ENCODE measurements around the gene LYPD8.

LYPD8 gene

DNA sequence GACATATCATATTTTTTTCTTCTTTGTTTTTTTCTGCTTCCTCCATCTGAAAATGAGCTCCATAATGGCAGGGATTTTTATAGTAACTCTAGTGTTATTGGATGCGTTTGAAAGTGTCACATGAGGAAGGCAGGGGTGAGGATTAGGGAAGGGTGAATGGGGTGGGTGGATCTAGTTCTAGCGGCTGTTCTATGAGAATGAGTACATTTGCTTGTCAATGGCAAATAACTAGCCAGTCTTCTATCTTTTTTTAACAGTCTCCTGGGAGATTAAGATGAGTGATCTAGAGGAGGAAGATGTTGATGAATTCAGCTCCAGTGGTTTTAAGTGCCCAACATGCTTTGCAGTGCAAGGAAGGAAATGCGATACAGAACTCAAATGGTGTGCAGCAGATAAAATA lies 58.8 kb downstream of the LYPD8 start:
- no peak for DNase-seq

DNA sequence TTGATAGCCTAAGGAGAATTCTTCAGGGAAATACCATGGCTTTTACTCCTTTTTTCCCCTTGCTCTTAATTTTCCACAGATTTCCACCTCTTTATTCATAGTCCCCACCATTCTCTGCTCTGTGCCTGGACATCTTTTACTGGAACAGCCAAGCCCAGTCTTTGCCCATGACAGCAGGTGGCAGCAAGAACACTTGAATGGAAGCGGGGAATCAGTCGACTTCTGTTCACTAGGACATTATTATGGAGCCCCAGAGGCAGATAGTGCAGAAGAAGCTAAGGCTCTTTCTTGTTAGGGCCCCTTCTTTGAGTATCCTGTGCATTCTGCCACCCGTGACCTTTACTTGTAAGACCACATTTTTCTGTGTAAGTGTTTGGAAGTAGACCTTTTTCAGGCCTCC lies 59.3 kb downstream of the LYPD8 start:
- peak in 1 of 5 experiments; percentile 22 for DNase-seq

DNA sequence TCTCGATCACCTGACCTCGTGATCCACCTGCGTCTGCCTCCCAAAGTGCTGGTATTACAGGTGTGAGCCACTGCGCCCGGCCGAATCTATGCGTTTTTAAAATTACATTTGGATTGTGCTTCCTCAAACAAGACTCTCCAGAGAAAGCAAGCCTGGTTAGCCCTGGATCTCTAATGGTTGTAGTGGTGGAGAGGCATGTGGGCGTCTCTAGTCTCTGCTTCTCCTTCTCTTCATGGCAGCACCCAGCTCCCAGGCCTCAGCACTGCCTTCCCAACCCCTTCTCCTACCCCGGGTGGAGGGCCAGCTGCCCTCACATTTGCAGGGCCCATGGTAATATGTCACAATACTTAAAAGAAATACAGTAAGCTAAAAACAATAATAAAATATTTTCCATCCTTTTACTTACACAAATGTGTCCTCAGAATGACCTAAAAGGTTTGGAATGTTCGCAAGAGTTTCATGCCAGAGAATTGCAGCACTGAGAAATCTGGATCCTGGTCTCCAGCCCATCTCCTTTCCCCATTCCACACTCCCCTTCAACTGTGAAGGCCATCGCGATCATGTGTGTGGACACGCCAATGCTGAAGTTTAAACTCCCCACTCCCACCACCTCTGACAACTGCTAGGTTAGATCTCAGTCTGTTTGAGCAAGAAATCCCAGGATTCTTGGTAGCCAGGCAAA lies 60.0 kb downstream of the LYPD8 start:
- no peak for DNase-seq

DNA sequence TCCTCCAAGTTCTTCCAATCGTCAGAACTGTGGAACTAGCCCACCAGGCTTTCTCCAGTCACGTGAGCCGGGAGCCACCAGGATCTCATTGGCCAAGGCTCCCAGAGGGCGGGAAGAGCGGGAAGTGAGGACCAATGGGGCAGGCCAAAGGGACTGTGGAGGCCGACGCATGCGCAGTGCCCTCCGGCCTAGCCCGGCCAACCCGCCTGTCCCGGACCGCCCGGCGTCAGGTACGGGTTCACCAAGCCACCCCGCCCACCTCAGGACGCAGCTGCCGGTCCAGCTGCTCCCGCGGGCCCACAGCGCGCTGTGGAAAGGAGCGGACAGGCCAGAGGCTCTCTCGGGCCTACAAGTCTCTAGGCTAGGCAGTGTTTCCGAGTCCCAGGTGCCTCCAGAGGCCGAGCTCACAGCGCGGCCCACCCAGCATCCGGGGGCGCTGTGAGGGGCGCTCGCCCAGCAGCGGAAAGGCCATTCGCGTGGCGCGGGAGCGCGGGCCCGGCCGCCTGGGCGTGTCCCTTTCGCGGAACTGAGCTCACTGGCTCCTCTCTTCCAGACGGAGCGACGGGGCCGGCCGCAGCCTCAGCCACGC lies 63.9 kb downstream of the LYPD8 start:
- DNase-seq, result no peak

All from T-helper 2 cell (primary cell).